Cardiac fibroblast (primary cell): Measurements from ENCODE around the gene COLQ.

ENCODE experiments used
- DNase-seq, 2 donors: peaks; one replicate each; pipeline versions ENCODE4 v3.0.0 to v3.0.0-alpha.2; 2010; ENCODE audit warnings: low read depth in 2 of 2
- H3K4me3 ChIP-seq, 2 donors: replicated peaks in 1 of 2; 1 replicate in 1 of 2; 2 replicates in 1 of 2; pipeline ENCODE4 v1.5.1; 2011; ENCODE audit warnings: low read depth in 2 of 2, low read length in 2 of 2, mild to moderate bottlenecking in 2 of 2, moderate library complexity in 1 of 2
- CTCF ChIP-seq: IDR thresholded peaks from one replicate; pipeline ENCODE4 v1.5.1; 2011; ENCODE audit warnings: low read depth, mild to moderate bottlenecking, low read length, inconsistent platforms

COLQ gene

GRCh38 chr3:15449489-15450224, 71.8 kb downstream of the COLQ start:
- DNase-seq: no peak
- no peak for TF ChIP-seq CTCF
- H3K4me3 ChIP-seq: no peak overlapping the region

- TF ChIP-seq CTCF: no peak
- peak; percentile 49 to 85 for DNase-seq
- no peak overlapping the region for H3K4me3 ChIP-seq
Measured at GRCh38 chr3:15443826-15444524, 77.5 kb downstream of the COLQ start.

- DNase-seq: peak; percentile 86 to 89
- no peak for TF ChIP-seq CTCF
- H3K4me3 ChIP-seq: no peak overlapping the region
Measured at GRCh38 chr3:15440891-15441290, 80.6 kb downstream of the COLQ start.

GRCh38 chr3:15439476-15439875, 82.0 kb downstream of the COLQ start:
- no peak overlapping the region for H3K4me3 ChIP-seq
- no peak for TF ChIP-seq CTCF
- peak; percentile 38 to 74 for DNase-seq

- DNase-seq: peak; percentile 72 to 92
- TF ChIP-seq CTCF: no peak
- H3K4me3 ChIP-seq: no peak overlapping the region
Measured at GRCh38 chr3:15438983-15439382, 82.5 kb downstream of the COLQ start.

- no peak for DNase-seq
- no peak for TF ChIP-seq CTCF
- no peak overlapping the region for H3K4me3 ChIP-seq
Measured at GRCh38 chr3:15436246-15436645, 85.3 kb downstream of the COLQ start.

GRCh38 chr3:15434756-15435155, 86.8 kb downstream of the COLQ start:
- H3K4me3 ChIP-seq: no peak overlapping the region
- DNase-seq: no peak
- TF ChIP-seq CTCF: no peak
